ENCODE results near the gene MDK. TPM values are rescaled to one million over a fixed set of nuclear protein-coding genes. Genes with fewer than 3 reads are reported as not detected.

The MDK gene
- total and polyA plus RNA-seq, 2 of the 13 experiments (the other 11 are each of a cell fraction or from before 2014, with no cell fraction given) = 312 to 407 TPM

DNA sequence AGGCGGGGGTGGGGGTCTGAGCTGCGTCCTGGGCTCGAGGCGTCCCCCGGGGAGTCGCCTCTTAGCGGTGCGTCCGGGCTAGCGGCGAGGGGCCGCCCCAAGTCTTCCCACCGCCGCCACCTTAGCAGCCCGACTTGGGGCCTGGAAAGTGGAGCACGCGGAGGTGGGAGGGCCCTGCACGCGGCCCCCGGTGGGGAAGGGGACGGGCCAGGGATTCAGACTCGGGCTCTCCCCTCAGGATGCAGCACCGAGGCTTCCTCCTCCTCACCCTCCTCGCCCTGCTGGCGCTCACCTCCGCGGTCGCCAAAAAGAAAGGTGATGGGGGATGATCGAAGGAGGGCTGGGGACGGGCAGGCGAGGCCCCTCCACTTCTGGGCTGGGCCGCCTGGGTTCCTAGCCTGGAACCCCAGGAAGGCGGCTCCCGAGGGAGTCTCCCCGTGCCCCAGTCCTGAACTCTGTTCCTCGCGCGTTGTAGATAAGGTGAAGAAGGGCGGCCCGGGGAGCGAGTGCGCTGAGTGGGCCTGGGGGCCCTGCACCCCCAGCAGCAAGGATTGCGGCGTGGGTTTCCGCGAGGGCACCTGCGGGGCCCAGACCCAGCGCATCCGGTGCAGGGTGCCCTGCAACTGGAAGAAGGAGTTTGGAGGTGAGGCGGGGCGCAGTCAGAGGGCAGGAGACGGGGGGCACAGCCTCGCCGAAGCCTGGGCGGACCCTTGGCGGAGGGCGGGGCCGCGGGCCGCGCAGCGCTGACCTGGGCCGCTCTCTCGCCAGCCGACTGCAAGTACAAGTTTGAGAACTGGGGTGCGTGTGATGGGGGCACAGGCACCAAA, 563 bp downstream of the MDK start (continued):
- TF ChIP-seq, protein P1, sequence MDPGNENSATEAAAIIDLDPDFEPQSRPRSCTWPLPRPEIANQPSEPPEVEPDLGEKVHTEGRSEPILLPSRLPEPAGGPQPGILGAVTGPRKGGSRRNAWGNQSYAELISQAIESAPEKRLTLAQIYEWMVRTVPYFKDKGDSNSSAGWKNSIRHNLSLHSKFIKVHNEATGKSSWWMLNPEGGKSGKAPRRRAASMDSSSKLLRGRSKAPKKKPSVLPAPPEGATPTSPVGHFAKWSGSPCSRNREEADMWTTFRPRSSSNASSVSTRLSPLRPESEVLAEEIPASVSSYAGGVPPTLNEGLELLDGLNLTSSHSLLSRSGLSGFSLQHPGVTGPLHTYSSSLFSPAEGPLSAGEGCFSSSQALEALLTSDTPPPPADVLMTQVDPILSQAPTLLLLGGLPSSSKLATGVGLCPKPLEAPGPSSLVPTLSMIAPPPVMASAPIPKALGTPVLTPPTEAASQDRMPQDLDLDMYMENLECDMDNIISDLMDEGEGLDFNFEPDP (CRISPR knock-in tag; conservative IDR thresholded peaks at IDR 0.05) = no peak
- TF ChIP-seq ZEB1 (IDR thresholded peaks at IDR 0.05; ENCODE audit: insufficient replicate concordance, low read depth) (no peak), ZNF18 (CRISPR knock-in tag; IDR thresholded peaks at IDR 0.05; ENCODE audit: insufficient replicate concordance) (no peak), ZFP36L2 (CRISPR knock-in tag; IDR thresholded peaks at IDR 0.05) (no peak), ZBTB38 (CRISPR knock-in tag; IDR thresholded peaks at IDR 0.05) (no peak), KLF9 (CRISPR knock-in tag; IDR thresholded peaks at IDR 0.05; ENCODE audit: low read depth) (no peak), ZNF703 (CRISPR knock-in tag; IDR thresholded peaks at IDR 0.05; ENCODE audit: borderline replicate concordance) (no peak), ZFP90 (CRISPR knock-in tag; IDR thresholded peaks at IDR 0.05; ENCODE audit: borderline replicate concordance) (0 out of 2 replicates have a peak, but pooled peaks have one; percentile 25), KDM6A (CRISPR knock-in tag; IDR thresholded peaks at IDR 0.05; ENCODE audit: low read depth) (no peak), EZH2 (conservative IDR thresholded peaks at IDR 0.05; ENCODE audit: low read depth, low read length) (no peak), ZIK1 (CRISPR knock-in tag; IDR thresholded peaks at IDR 0.05; ENCODE audit: borderline replicate concordance, low read depth) (0 out of 2 replicates have a peak, but pooled peaks have one; percentile 22), HDAC6 (IDR thresholded peaks at IDR 0.05; ENCODE audit: low read depth, low read length) (no peak), SMAD3 (CRISPR knock-in tag; IDR thresholded peaks at IDR 0.05) (no peak), ZBTB44 (CRISPR knock-in tag; IDR thresholded peaks at IDR 0.05) (no peak), SCMH1 (CRISPR knock-in tag; IDR thresholded peaks at IDR 0.05; ENCODE audit: borderline replicate concordance) (no peak)
- TF ChIP-seq, protein P2, sequence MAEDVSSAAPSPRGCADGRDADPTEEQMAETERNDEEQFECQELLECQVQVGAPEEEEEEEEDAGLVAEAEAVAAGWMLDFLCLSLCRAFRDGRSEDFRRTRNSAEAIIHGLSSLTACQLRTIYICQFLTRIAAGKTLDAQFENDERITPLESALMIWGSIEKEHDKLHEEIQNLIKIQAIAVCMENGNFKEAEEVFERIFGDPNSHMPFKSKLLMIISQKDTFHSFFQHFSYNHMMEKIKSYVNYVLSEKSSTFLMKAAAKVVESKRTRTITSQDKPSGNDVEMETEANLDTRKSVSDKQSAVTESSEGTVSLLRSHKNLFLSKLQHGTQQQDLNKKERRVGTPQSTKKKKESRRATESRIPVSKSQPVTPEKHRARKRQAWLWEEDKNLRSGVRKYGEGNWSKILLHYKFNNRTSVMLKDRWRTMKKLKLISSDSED (CRISPR knock-in tag; IDR thresholded peaks at IDR 0.05) = no peak
- TF ChIP-seq, protein P3, sequence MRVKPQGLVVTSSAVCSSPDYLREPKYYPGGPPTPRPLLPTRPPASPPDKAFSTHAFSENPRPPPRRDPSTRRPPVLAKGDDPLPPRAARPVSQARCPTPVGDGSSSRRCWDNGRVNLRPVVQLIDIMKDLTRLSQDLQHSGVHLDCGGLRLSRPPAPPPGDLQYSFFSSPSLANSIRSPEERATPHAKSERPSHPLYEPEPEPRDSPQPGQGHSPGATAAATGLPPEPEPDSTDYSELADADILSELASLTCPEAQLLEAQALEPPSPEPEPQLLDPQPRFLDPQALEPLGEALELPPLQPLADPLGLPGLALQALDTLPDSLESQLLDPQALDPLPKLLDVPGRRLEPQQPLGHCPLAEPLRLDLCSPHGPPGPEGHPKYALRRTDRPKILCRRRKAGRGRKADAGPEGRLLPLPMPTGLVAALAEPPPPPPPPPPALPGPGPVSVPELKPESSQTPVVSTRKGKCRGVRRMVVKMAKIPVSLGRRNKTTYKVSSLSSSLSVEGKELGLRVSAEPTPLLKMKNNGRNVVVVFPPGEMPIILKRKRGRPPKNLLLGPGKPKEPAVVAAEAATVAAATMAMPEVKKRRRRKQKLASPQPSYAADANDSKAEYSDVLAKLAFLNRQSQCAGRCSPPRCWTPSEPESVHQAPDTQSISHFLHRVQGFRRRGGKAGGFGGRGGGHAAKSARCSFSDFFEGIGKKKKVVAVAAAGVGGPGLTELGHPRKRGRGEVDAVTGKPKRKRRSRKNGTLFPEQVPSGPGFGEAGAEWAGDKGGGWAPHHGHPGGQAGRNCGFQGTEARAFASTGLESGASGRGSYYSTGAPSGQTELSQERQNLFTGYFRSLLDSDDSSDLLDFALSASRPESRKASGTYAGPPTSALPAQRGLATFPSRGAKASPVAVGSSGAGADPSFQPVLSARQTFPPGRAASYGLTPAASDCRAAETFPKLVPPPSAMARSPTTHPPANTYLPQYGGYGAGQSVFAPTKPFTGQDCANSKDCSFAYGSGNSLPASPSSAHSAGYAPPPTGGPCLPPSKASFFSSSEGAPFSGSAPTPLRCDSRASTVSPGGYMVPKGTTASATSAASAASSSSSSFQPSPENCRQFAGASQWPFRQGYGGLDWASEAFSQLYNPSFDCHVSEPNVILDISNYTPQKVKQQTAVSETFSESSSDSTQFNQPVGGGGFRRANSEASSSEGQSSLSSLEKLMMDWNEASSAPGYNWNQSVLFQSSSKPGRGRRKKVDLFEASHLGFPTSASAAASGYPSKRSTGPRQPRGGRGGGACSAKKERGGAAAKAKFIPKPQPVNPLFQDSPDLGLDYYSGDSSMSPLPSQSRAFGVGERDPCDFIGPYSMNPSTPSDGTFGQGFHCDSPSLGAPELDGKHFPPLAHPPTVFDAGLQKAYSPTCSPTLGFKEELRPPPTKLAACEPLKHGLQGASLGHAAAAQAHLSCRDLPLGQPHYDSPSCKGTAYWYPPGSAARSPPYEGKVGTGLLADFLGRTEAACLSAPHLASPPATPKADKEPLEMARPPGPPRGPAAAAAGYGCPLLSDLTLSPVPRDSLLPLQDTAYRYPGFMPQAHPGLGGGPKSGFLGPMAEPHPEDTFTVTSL (CRISPR knock-in tag; IDR thresholded peaks at IDR 0.05; ENCODE audit: borderline replicate concordance) = no peak

Measured in HepG2 (cell line).